Ramos (cell line): ENCODE results near the gene LNX2.

Experiments
- in situ Hi-C: fragments of 300-500 bp; cut with MboI; formaldehyde crosslinking; loops from one replicate; pipeline ENCODE4 v1.14.3; 2022; ENCODE audit warnings: low sequenced_read_pairs; ENCODE audit not compliant: unreplicated experiment

Gene LNX2

GRCh38 chr13:27617881-27618321 is 2.4 kb downstream of the LNX2 start:
- in situ Hi-C loops = no loop called here

- in situ Hi-C loops = no loop called here
Observed at GRCh38 chr13:27613628-27614027, 6.7 kb downstream of the LNX2 start.

GRCh38 chr13:27607125-27607524 is 13.2 kb downstream of the LNX2 start:
- in situ Hi-C loops = no loop called here

DNA sequence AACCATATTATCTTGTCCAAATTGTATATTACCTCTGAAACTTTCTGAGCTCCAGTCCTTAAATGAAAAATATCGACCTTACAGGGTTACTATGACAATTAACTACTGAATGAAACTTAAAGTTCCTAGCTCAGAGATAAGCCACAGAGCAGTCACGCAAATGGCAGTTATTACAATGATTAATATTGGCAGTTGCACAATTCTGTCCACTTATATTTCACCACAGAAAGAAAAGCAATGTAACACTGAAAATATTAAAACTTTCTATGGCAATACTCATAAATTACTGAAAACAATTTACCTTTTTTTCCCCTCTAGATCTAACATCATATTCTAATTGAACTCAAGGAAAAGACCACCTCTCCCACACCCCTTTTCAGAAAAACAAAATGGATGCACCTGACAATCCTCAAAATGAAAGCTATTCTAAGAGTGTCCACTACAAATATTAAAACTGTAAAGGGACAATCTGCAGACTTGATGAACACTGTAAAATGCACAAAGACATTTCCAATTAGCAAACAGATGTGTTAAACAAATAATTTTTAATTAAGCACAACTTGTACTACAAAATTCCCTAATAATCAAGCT is 14.6 kb downstream of the LNX2 start:
- in situ Hi-C loops = no loop called here

DNA sequence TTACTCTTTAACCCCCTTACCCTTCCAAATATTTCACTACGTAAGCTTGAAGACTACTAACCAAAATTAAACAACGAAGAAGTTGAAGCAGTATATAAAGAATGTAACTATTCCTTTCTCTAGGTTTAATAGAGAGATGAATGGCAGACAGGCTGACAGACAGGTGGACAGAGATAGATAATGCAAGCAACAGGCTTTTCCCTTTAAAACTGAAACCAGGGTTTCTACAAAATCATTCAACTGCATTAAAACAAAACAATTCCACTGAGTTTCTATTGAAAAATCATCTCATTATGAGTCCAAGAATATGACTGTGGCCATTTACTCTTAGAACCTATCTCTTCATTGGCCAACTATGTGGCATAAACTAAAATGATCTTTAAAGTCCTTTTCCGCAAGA is 15.2 kb downstream of the LNX2 start:
- in situ Hi-C loops = no loop called here

- in situ Hi-C loops = no loop called here
Observed at GRCh38 chr13:27601803-27602202, 18.5 kb downstream of the LNX2 start.

DNA sequence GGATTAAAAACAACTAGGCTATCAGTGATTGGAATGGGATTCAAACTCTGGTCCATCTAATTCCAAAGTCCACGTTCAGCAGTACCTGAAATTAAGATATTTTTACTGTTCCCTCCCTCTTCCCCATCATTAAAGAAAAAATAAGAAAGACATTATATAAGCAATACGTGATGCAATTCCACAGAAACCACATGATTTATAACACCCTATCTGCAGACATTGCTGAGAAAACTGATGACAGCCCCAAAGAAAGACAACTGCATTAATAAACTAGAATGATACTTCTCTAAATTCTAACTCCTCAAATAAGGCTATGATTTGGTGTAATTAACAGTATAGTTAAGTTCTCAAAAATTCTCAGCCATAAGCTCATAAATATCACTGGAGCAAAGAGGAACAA is 19.1 kb downstream of the LNX2 start:
- in situ Hi-C loops = no loop called here

DNA sequence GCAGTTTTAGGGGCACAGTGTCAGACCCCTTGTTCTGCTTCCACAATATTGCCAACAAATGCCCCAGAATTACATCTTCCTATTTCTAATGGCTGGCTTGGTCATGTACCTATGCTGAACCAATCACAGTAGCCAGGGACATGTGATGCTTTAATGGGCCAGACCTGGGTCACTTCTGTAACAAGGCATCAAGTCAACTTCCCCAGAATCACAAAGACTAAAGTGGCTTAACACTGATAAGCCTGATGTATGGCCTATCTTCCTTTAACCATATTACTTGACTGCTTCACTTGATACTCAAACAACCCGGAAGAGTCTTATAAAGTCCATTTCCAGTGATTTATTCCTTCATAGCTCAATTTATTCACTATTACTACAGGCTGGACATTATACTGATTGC is 19.6 kb downstream of the LNX2 start:
- in situ Hi-C loops = no loop called here

GRCh38 chr13:27599845-27600553 is 20.3 kb downstream of the LNX2 start:
- in situ Hi-C loops = no loop called here

DNA sequence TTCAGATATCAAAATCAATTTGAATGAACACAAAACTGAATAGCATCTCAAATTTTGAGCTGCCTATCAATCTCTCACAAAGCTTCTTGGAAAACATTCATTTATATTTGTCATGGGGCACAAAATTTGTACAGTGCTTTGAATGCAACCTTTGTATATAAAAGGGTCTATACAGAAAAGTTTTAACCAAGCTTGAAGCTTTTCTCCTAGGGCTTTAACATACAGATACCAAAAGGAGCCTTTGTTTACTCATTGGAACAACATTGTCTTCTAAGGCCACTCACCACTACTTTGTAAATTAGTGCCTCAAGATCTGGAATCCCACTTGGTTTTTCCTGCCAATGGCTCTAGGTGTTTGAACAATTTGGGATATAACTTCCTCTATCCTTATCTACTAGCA is 21.2 kb downstream of the LNX2 start:
- in situ Hi-C loops = no loop called here

DNA sequence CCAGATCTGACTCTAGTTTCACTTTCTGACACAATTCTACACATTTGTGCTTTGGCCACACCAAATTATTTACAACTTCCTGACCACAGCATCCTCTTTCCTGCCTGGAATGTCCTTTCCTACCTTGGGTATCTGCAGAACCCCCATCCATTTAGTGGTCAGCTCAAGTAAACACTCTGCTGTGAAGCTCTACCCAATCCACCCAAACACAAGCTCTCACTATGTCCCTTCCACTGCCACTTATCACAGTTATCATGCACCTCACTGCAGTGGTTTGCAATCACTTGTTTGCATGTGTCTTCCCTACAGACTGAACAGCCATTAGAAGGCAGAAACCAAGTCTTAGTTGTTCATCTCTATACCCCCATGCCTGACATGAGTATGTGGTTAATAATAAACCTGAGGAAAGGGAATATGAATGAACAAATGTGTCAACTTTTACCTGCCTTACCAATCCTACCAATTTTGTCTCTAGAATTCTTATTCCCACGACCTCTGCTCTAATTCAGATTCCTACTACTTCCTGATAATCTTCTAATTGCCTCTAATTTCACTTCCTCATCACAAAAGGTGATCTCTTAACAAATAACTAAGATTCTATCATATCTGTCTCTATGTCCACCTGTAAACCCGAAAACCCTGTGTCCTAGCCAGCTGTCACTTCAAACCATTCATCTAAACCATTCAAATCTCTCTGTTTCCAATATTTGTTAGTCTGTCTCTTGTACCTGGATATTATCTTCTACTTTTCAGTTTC is 25.1 kb downstream of the LNX2 start:
- in situ Hi-C loops = no loop called here

DNA sequence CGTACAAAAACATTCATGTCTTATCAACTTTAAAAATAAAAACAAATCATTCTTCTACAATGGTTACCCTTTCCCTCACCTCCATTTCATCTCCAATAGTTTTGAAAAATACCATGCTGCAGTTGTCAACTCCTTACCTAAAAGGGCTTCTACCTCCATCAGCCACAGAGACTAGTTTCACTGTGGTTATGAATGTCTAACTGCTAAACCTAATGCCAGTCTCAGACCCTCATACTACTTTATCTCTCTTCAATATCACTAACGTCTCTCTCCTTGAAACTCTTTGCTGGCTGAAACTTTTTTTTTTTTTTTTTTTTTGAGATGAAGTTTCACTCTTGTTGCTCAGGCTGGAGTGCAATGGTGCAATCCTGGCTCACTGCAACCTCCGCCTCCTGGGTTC is 27.1 kb downstream of the LNX2 start:
- in situ Hi-C loops = no loop called here

DNA sequence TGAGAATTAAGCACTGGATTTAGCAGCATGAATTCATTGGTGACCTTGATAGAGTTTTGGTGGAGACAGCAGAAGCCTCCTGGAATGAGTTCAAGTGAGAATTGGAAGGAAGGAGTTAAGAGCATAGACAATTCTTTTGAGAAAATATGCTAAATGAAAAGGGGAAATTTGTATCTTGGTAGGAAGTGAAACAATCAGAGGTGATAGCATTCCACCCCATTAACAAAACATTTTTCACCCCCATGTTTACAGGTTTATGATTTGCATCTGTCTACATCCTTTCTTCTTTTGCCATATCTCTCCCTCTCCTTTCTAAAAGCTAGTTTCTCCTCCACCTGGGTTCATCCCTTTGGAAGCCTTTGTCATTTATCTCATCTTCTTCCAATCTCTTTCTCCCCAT is 27.5 kb downstream of the LNX2 start:
- in situ Hi-C loops = no loop called here

DNA sequence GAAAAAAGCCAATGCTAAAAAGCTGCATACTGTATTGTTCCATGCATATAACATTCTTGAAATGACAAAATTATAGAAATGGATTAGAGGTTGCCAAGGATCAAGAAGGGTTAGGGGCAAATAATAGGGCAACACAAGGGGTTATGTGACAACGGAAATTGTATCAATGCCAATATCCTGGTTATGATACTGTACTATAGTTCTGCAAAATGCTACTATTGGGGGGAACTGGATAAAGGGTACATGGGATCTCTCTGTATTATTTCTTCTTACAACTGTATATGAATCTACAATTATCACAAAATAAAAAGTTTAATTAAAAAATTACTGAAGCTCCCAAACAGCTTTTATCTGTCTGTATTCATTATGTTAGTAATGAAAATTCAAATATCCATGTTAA is 31.9 kb downstream of the LNX2 start:
- in situ Hi-C loops = no loop called here

DNA sequence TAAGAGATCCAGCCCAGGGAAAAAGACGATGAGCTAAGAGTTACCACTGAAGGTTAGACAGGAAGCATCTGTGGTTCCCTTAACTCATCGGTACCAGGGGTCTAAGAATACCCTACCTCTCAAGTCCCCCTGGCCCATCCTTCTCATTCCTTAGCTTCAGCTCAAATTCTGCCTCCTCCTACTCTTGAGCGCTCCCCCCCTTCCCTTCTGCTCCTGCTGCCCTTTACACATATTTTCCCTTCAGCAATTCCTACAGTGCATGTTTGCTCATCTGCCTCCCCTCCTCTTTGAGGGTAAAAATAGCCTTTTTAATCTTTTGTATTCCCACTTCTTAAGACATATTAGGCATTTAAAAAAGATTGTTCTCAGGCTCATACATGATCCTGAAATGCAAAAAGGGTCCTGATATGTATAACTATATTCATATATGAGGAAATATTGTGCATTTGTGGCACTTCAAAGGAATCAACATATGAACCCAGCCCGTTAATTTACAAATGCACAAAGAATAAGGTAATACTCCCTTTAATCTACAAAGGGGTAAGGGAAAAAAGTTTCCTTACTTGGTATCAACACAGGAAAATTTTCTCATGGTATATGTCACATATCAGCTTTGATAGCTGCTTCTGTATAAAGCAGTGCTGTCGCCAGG is 33.1 kb downstream of the LNX2 start:
- in situ Hi-C loops = no loop called here

- in situ Hi-C loops = no loop called here
Observed at GRCh38 chr13:27583645-27584044, 36.7 kb downstream of the LNX2 start.

DNA sequence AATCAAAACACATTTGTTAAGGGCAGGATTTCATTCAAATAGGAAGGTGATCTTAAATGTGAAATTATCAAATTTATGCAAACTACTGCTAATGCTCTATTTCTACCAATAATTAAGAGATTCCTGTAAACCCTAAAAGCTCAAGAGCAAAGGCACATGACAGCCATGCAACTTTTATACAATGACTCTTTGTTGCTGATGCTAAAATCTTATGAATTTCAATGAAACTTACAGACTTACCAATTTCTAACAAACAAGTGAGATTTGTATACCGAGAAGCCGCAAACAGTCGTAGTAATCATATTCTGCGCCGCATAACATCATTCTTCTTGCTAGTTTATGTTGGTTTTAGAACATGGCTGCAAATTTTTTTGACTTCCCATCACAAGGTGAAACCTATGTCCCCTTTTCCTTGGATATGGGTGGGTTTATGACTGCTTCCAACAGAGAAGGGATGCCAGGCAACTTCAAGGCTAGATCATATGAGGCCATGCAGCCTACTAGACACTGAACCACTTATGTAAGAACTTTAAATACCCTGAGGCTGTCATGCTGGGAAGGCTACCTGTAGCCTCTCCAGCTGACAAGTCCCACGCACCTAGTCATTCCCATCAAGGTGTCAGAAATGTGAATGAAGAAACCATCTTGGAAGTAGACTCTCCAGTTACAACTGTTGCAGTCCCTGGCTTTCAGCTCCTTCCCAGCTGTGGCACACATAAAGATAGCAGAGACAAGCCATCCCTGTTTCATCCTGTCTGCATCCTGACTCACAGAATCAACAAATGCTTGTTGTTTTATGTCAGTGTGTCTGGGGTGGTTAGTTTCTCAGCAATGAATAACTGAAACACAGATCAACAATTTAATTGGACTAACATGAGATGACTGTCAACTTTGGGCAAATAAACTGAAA is 42.0 kb downstream of the LNX2 start:
- in situ Hi-C loops = no loop called here

GRCh38 chr13:27574661-27575060 is 45.7 kb downstream of the LNX2 start:
- in situ Hi-C loops = no loop called here

DNA sequence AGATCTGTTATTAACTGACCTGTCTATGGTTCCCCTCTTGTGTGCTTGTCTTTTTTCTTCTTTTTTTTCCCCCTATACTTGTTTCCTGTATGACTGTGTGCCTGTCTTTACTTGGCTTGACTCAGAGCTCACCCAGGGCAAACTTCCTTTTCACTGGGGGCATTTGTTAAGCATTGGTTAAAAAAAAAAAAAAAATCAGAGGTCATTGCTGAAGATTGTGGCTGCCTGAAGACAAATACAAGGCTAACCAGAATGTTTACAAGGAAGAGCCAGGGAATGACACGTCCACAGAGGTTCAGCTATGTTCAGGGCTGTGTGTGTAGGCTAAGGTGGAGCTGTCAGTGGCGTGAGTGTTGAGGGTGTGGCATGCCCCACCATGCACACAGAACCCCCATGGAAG is 47.1 kb downstream of the LNX2 start:
- in situ Hi-C loops = no loop called here
